Peyer's patch (tissue), 4 donors: ENCODE results near the gene MRPL3. TPM values are rescaled to one million over a fixed set of nuclear protein-coding genes. Genes with fewer than 3 reads are reported as not detected.
A peak's percentile ranks its signal among the peaks of the same experiment; 100 is the strongest.

Experiments used
- DNase-seq, 3 donors: peaks; one replicate each; pipeline ENCODE4 v3.0.0-alpha.2; 2017 to 2019
- H3K27ac ChIP-seq, 4 donors: fragments of 200-600 bp; sonication (generic); one replicate each; pipeline ENCODE4 v1.5.1; 2016 to 2019
- H3K27me3 ChIP-seq, 2 donors: fragments of 200-600 bp; sonication (generic); one replicate each; pipeline ENCODE4 v1.5.1; 2019
- H3K36me3 ChIP-seq, 3 donors: fragments of 200-600 bp; sonication (generic); one replicate each; pipeline ENCODE4 v1.5.1; 2016 to 2019
- H3K4me1 ChIP-seq, 4 donors: fragments of 200-600 bp; sonication (generic); one replicate each; pipeline ENCODE4 v1.5.1; 2016 to 2019
- H3K4me3 ChIP-seq, 4 donors: fragments of 200-600 bp; sonication (generic); 1 replicate in 3 of 4; 2 replicates in 1 of 4; pipeline ENCODE4 v1.5.1; 2016 to 2019; ENCODE audit warnings: mild to moderate bottlenecking in 1 of 4
- H3K9me3 ChIP-seq, 4 donors: fragments of 200-600 bp; sonication (generic); one replicate each; pipeline ENCODE4 v1.5.1; 2016 to 2019; ENCODE audit warnings: mild to moderate bottlenecking in 1 of 4
- POLR2A ChIP-seq, 2 donors: fragments of 450-650 bp; IDR thresholded peaks; one replicate each; pipeline ENCODE4 v1.5.1; 2017; ENCODE audit warnings: antibody characterized with exemption in 2 of 2, mild to moderate bottlenecking in 2 of 2, moderate library complexity in 2 of 2
- total RNA-seq, 4 donors: library from RNA; depleted of rRNA; stranded (reverse); fragments of >200 nt; gene quantifications; one replicate each; pipeline ENCODE4 v1.1.0, GENCODE V29; 2016
- TF ChIP-seq, protein P1 (sequence below), 6 experiments: fragments of 450-650 bp in 4 of 6; fragments of 200-600 bp in 2 of 6; sonication (generic) in 1 of 6; IDR thresholded peaks; one replicate each; pipeline ENCODE4 v1.5.1; 2017 to 2019; ENCODE audit warnings: antibody characterized with exemption in 6 of 6, mild to moderate bottlenecking in 3 of 6, moderate library complexity in 1 of 6

MRPL3 gene
- total RNA-seq, result 10 to 100 TPM; 55.9 to 69.5 (median 64.8) TPM

GRCh38 chr3:131502530-131503319 is at the start of gene MRPL3:
Gene MRPL3, minus strand, starts transcription at chr3:131502971. Its CDS starts 150 bp downstream, at chr3:131502821.
- no peaks in the 10 kb centered on the region for H3K9me3 ChIP-seq
- peaks cover 0 to 25% (median 0%) of the 10 kb centered on the region in 3 donors for H3K36me3 ChIP-seq
- peak; percentile 80 to 94 (median 91) for DNase-seq
- TF ChIP-seq, protein P1, sequence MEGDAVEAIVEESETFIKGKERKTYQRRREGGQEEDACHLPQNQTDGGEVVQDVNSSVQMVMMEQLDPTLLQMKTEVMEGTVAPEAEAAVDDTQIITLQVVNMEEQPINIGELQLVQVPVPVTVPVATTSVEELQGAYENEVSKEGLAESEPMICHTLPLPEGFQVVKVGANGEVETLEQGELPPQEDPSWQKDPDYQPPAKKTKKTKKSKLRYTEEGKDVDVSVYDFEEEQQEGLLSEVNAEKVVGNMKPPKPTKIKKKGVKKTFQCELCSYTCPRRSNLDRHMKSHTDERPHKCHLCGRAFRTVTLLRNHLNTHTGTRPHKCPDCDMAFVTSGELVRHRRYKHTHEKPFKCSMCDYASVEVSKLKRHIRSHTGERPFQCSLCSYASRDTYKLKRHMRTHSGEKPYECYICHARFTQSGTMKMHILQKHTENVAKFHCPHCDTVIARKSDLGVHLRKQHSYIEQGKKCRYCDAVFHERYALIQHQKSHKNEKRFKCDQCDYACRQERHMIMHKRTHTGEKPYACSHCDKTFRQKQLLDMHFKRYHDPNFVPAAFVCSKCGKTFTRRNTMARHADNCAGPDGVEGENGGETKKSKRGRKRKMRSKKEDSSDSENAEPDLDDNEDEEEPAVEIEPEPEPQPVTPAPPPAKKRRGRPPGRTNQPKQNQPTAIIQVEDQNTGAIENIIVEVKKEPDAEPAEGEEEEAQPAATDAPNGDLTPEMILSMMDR (IDR thresholded peaks at IDR 0.05), result no peak
- peak; percentile 39 to 41 for TF ChIP-seq POLR2A (IDR thresholded peaks at IDR 0.05)
- peaks cover 0 to 16% (median 0%) of the 10 kb centered on the region in 4 donors for H3K4me1 ChIP-seq
- H3K27ac ChIP-seq, result peak within 1 kb of the TSS; percentile 65 to 90 (median 80)
- no peaks in the 10 kb centered on the region for H3K27me3 ChIP-seq
- peak within 1 kb of the TSS; percentile 77 to 92 (median 89) for H3K4me3 ChIP-seq

GRCh38 chr3:131551761-131552160 is 49.0 kb upstream of the MRPL3 start:
- no peak for DNase-seq
- TF ChIP-seq, protein P1 (IDR thresholded peaks at IDR 0.05), result no peak
- TF ChIP-seq POLR2A (IDR thresholded peaks at IDR 0.05), result no peak
- no peak overlapping the region for H3K27ac ChIP-seq
- H3K4me3 ChIP-seq, result no peak overlapping the region
- no peaks in the 10 kb centered on the region for H3K4me1 ChIP-seq
- no peaks in the 10 kb centered on the region for H3K9me3 ChIP-seq
- H3K36me3 ChIP-seq, result no peaks in the 10 kb centered on the region
- H3K27me3 ChIP-seq, result no peaks in the 10 kb centered on the region

DNA sequence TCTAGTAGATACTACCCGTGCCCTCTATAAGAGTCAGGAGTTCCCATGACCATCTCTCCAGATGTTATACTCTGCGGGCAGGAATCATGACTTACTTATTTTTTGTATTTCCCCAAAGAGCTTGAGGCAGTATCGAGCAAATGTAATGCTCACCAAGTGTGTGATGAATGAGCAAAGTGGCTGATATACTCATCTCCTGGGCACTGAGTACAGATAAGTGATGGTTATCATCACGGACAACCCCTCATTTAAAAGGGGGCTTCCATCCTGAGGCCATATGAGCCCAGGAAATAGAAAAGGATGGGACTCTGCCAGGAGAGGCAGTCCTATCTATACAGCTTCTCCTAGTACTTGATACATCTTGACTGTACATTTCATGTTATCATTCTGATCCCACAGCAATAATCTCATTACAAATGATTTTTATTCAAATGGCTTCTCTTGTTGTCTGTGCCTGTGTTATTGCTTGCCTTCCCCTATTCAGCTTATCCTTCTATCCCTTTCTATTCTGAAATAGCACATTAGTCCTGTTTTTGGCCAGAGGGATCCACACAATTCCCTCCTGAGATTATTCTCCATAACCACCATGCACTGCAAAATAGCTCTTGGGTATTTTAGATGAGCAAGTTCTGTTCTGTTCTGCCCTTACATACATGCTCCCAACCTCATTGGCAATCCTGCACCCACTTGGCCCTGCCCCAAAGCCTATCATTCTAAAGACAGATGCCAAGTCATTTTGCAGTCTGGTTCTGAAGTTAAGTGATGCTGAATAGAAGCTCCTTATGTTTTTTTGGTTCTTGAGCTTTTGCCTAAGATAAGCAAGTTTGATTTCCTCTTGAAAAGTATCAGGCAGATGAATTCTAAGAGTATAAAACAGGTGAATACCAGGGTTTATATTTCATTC is 48.0 kb upstream of the MRPL3 start:
- Histone ChIP-seq H3K4me3 (no peak overlapping the region), H3K4me1 (no peaks in the 10 kb centered on the region), H3K36me3 (no peaks in the 10 kb centered on the region), H3K27ac (no peak overlapping the region), H3K27me3 (no peaks in the 10 kb centered on the region), H3K9me3 (no peaks in the 10 kb centered on the region)
- no peak for DNase-seq
- TF ChIP-seq POLR2A (IDR thresholded peaks at IDR 0.05), result no peak
- TF ChIP-seq, protein P1 (IDR thresholded peaks at IDR 0.05), result no peak

DNA sequence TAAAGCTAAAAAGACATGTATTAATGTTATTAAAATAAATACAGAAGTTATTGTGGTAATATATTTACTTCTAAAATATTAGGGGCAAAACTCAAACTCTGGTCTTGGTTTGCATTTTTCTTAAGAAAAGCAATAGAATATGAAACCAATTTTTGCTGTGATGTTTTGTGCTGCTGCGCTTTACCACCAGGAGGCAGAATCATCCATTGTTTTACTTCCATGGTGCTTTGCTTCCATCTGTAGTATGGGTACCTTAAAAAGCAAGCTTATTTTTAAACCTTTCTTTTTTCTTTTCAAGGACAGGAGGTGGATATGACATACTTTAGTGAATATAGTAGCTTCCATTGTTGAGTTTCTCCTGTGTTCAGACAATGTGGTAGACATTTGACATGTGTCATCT is 46.6 kb upstream of the MRPL3 start:
- Histone ChIP-seq H3K27me3 (no peaks in the 10 kb centered on the region), H3K4me3 (no peak overlapping the region), H3K4me1 (no peaks in the 10 kb centered on the region), H3K27ac (no peak overlapping the region), H3K36me3 (no peaks in the 10 kb centered on the region), H3K9me3 (no peaks in the 10 kb centered on the region)
- DNase-seq, result no peak
- TF ChIP-seq, protein P1 (IDR thresholded peaks at IDR 0.05), result peak in 3 of 6 experiments; percentile 28 to 35 (median 30)
- TF ChIP-seq POLR2A (IDR thresholded peaks at IDR 0.05), result no peak

- no peaks in the 10 kb centered on the region for H3K4me1 ChIP-seq
These were observed 44.8 kb upstream of the MRPL3 start for GRCh38 chr3:131547585-131547984.

More at GRCh38 chr3:131547585-131547984, 44.8 kb upstream of the MRPL3 start:
- no peaks in the 10 kb centered on the region for H3K36me3 ChIP-seq
- H3K27ac ChIP-seq, result no peak overlapping the region
- no peak for DNase-seq
- no peaks in the 10 kb centered on the region for H3K9me3 ChIP-seq
- H3K4me3 ChIP-seq, result no peak overlapping the region
- TF ChIP-seq, protein P1 (IDR thresholded peaks at IDR 0.05), result no peak
- no peak for TF ChIP-seq POLR2A (IDR thresholded peaks at IDR 0.05)
- H3K27me3 ChIP-seq, result no peaks in the 10 kb centered on the region
